ENCODE results near the gene KIRREL3. TPM values are rescaled to one million over a fixed set of nuclear protein-coding genes. Genes with fewer than 3 reads are reported as not detected.

Gene KIRREL3
- polyA plus RNA-seq, 1 donor (not counting 4 experiments of a cell fraction or from before 2014, with no cell fraction given) = 0.04 TPM

DNA sequence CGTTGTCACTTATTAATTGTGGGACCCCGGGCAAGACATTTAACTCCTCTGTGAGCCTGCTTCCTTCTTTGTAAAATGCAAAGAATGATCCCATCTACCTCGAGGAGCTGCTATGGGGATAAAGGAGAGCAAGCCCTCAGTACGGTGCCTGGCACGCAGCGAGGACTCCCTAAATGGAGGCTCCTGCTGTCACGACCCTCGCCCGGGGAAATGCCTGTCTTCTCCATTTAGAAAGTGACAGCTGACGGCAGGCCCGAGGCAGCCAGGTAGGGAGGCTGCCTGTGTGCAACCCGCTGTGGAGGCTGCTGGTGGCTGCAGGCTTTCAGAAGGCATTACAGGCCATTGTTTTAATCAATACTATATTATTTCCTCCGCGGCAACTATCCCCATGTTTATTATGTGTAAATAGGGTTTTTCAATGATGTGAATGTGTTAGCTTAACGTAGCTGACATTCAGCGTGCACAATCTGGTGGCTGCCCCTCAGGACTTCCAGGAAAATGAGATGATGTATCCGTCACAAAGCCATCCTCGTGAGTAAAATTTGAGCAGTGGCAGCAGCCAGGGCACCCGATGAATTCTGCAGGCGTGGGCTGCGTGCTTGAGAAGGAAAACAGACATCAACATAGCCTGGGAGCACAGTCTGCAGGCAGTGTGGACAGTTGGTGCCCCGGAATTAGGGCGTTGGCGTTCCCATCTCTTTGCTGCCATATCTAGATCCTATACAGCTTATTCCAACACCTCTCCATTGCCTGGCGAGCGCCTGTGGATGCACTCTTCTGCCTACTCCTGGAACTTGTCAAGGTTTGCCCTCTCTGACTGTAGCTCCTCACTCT, 416.8 kb downstream of the KIRREL3 start:
- H3K4me1 ChIP-seq (ENCODE audit: control insufficient read depth, extremely low read depth, insufficient read depth, low read length) = peaks cover 9% of the 10 kb centered on the region
- no peak overlapping the region for H3K9ac ChIP-seq (ENCODE audit: control insufficient read depth, extremely low read depth, insufficient read depth, low read length)
- no peak for FAIRE-seq
- H3K36me3 ChIP-seq (ENCODE audit: control insufficient read depth in 2 of 2, extremely low read depth in 1 of 2, insufficient read depth in 2 of 2, low read length in 2 of 2) = no peaks in the 10 kb centered on the region
- H3K9me3 ChIP-seq (ENCODE audit: control insufficient read depth, low read depth, low read length) = no peaks in the 10 kb centered on the region
- H3K9me1 ChIP-seq (ENCODE audit: control insufficient read depth, extremely low read depth, insufficient read depth, low read length) = no peaks in the 10 kb centered on the region
- dilution Hi-C loops (cut with MboI; ENCODE audit: extremely low pct_ligation_motif_present, low sequenced_read_pairs) = no loop called here
- H3K79me2 ChIP-seq (ENCODE audit: control insufficient read depth, insufficient read depth, low read length) = no peaks in the 10 kb centered on the region
- H3K27me3 ChIP-seq (ENCODE audit: control insufficient read depth, extremely low read depth, insufficient read depth, low read length) = no peaks in the 10 kb centered on the region
- no peak overlapping the region for H3K27ac ChIP-seq (ENCODE audit: control insufficient read depth, insufficient read depth, low read length)
- no peaks in the 10 kb centered on the region for H4K20me1 ChIP-seq (ENCODE audit: control insufficient read depth, extremely low read depth, insufficient read depth, low read length)
- no peak overlapping the region for H3K4me2 ChIP-seq (ENCODE audit: control insufficient read depth, extremely low read depth, insufficient read depth, low read depth, low read length)
- H2AFZ ChIP-seq (ENCODE audit: control insufficient read depth, low read length) = no peak overlapping the region
- no peak for TF ChIP-seq EZH2 (IDR thresholded peaks at IDR 0.05; ENCODE audit: low read length)
- TF ChIP-seq, protein P1, sequence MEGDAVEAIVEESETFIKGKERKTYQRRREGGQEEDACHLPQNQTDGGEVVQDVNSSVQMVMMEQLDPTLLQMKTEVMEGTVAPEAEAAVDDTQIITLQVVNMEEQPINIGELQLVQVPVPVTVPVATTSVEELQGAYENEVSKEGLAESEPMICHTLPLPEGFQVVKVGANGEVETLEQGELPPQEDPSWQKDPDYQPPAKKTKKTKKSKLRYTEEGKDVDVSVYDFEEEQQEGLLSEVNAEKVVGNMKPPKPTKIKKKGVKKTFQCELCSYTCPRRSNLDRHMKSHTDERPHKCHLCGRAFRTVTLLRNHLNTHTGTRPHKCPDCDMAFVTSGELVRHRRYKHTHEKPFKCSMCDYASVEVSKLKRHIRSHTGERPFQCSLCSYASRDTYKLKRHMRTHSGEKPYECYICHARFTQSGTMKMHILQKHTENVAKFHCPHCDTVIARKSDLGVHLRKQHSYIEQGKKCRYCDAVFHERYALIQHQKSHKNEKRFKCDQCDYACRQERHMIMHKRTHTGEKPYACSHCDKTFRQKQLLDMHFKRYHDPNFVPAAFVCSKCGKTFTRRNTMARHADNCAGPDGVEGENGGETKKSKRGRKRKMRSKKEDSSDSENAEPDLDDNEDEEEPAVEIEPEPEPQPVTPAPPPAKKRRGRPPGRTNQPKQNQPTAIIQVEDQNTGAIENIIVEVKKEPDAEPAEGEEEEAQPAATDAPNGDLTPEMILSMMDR (optimal IDR thresholded peaks at IDR 0.05 in 1 of 3, IDR thresholded peaks at IDR 0.05 in 1 of 3, conservative IDR thresholded peaks at IDR 0.05 in 1 of 3; ENCODE audit: extremely low read depth in 1 of 3, insufficient read depth in 2 of 3, low read length in 3 of 3) = no peak
- H3K4me3 ChIP-seq (ENCODE audit: control insufficient read depth in 2 of 3, extremely low read depth in 1 of 3, insufficient read depth in 2 of 3, low read depth in 1 of 3, low read length in 3 of 3) = no peak overlapping the region
- no peak for DNase-seq (ENCODE audit: low read depth, low spot score)

DNA sequence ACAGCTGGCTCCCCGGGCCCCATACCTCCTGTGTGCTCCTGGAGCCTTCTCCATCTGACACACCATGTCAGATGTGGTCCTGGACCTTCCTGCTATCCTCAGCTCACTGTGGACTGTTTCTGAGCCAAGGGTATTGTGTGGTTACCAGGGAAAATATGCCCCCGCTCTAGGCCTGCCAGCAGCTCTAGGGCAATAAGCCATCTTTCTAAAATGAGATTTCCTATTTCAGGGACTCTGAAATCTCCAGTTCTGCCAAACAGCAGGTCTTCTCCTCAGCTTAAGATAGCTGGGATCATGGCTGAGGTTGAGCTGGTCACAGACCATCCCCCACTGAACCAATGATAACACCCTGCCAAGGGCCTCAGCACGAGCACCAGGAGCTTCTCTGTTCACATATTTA, 417.5 kb downstream of the KIRREL3 start:
- Histone ChIP-seq H3K36me3 (ENCODE audit: control insufficient read depth in 2 of 2, extremely low read depth in 1 of 2, insufficient read depth in 2 of 2, low read length in 2 of 2) (no peaks in the 10 kb centered on the region), H3K4me3 (ENCODE audit: control insufficient read depth in 2 of 3, extremely low read depth in 1 of 3, insufficient read depth in 2 of 3, low read depth in 1 of 3, low read length in 3 of 3) (no peak overlapping the region), H4K20me1 (ENCODE audit: control insufficient read depth, extremely low read depth, insufficient read depth, low read length) (no peaks in the 10 kb centered on the region), H3K4me1 (ENCODE audit: control insufficient read depth, extremely low read depth, insufficient read depth, low read length) (peaks cover 9% of the 10 kb centered on the region), H3K4me2 (ENCODE audit: control insufficient read depth, extremely low read depth, insufficient read depth, low read depth, low read length) (no peak overlapping the region), H2AFZ (ENCODE audit: control insufficient read depth, low read length) (no peak overlapping the region), H3K9ac (ENCODE audit: control insufficient read depth, extremely low read depth, insufficient read depth, low read length) (no peak overlapping the region), H3K27me3 (ENCODE audit: control insufficient read depth, extremely low read depth, insufficient read depth, low read length) (no peaks in the 10 kb centered on the region), H3K27ac (ENCODE audit: control insufficient read depth, insufficient read depth, low read length) (no peak overlapping the region), H3K9me3 (ENCODE audit: control insufficient read depth, low read depth, low read length) (no peaks in the 10 kb centered on the region), H3K9me1 (ENCODE audit: control insufficient read depth, extremely low read depth, insufficient read depth, low read length) (no peaks in the 10 kb centered on the region), H3K79me2 (ENCODE audit: control insufficient read depth, insufficient read depth, low read length) (no peaks in the 10 kb centered on the region)
- FAIRE-seq (no peak), DNase-seq (ENCODE audit: low read depth, low spot score) (no peak)
- TF ChIP-seq, protein P1 (optimal IDR thresholded peaks at IDR 0.05 in 1 of 3, IDR thresholded peaks at IDR 0.05 in 1 of 3, conservative IDR thresholded peaks at IDR 0.05 in 1 of 3; ENCODE audit: extremely low read depth in 1 of 3, insufficient read depth in 2 of 3, low read length in 3 of 3) = no peak
- TF ChIP-seq EZH2 (IDR thresholded peaks at IDR 0.05; ENCODE audit: low read length) = no peak
- dilution Hi-C loops (cut with MboI; ENCODE audit: extremely low pct_ligation_motif_present, low sequenced_read_pairs) = no loop called here
